HCT116 (cell line): Measurements from ENCODE around the gene KPNB1. TPM values are rescaled to one million over a fixed set of nuclear protein-coding genes. Genes with fewer than 3 reads are reported as not detected.

ENCODE experiments used
- ATAC-seq: fragments of 200-7000 bp; cut with Tn5 transposase; 2 replicates; pipeline ENCODE4 v1.9.1; 2020; ENCODE audit warnings: mild to moderate bottlenecking, moderate library complexity
- BruUV-seq: library from RNA; stranded (reverse); fragments of 400-500 nt; replicated peaks from 2 replicates; lab custom pipeline; 2021; lab: Mats Ljungman, UMichigan
- CTCF ChIA-PET: fragments of 300-600 bp; sonication (Branson Sonifier 250); formaldehyde crosslinking; loops from one replicate; lab custom pipeline; 2021; ENCODE audit warnings: antibody characterized with exemption; lab: Charles Lee
- POLR2A ChIA-PET: fragments of 300-600, 350-600 bp; sonication (Branson Sonifier 250); formaldehyde crosslinking; loops from one replicate; lab custom pipeline; 2021; ENCODE audit warnings: antibody characterized with exemption; lab: Charles Lee
- RAD21 ChIA-PET, 2 experiments: fragments of 300-600 bp; sonication (Branson Sonifier 250); formaldehyde crosslinking; loops; one replicate each; lab custom pipeline; 2023; ENCODE audit warnings: low total read pairs in 2 of 2; ENCODE audit not compliant: uncharacterized antibody in 2 of 2, unreplicated experiment in 2 of 2, low non-redundant PET in 1 of 2; lab: Charles Lee
- DNase-seq: peaks from one replicate; pipeline ENCODE4 v3.0.0-alpha.2; 2010; ENCODE audit warnings: low read depth, low spot score
- H2AFZ ChIP-seq: fragments of 200-600 bp; shearing (Covaris generic), sonication (generic); 2 replicates; pipeline ENCODE4 v1.6.1; 2017; ENCODE audit warnings: low read depth, mixed run types, mixed read lengths, antibody characterized with exemption, low read length; ENCODE audit not compliant: poor library complexity, severe bottlenecking
- H3K27ac ChIP-seq: 2 replicates; pipeline ENCODE4 v1.5.1; 2012; ENCODE audit warnings: low read depth, low read length
- H3K27me3 ChIP-seq: fragments of 200-600 bp; sonication (generic); 2 replicates; pipeline ENCODE4 v1.6.1; 2016; ENCODE audit warnings: mixed run types, low read length, mixed read lengths; ENCODE audit not compliant: insufficient read depth
- H3K36me3 ChIP-seq, 2 experiments: fragments of 200-500 bp in 1 of 2; fragments of 200-600 bp in 1 of 2; sonication (Bioruptor generic) in 1 of 2; sonication (generic) in 1 of 2; 2 replicates each; pipeline versions ENCODE4 v1.5.1 to v1.6.1; 2014 to 2016; ENCODE audit warnings: low read length in 2 of 2, inconsistent platforms in 1 of 2, mixed read lengths in 1 of 2, mixed run types in 1 of 2; ENCODE audit not compliant: insufficient read depth in 2 of 2, control insufficient read depth in 1 of 2
- H3K4me1 ChIP-seq, 2 experiments: fragments of 200-600 bp in 1 of 2; sonication (generic) in 1 of 2; 2 replicates each; pipeline versions ENCODE4 v1.5.1 to v1.6.1; 2012 to 2017; ENCODE audit warnings: low read length in 2 of 2, inconsistent platforms in 1 of 2, mild to moderate bottlenecking in 1 of 2, mixed read lengths in 1 of 2, mixed run types in 1 of 2, moderate library complexity in 1 of 2; ENCODE audit not compliant: insufficient read depth in 2 of 2, control insufficient read depth in 1 of 2
- H3K4me2 ChIP-seq: fragments of 200-600 bp; sonication (generic); 2 replicates; pipeline ENCODE4 v1.6.1; 2017; ENCODE audit warnings: mixed run types, low read length, mixed read lengths
- H3K4me3 ChIP-seq, 2 experiments: fragments of 200-600 bp in 1 of 2; sonication (generic) in 1 of 2; replicated peaks in 1 of 2; 2 replicates each; pipeline ENCODE4 v1.5.1; 2011 to 2016; ENCODE audit warnings: low read length in 2 of 2, control low read depth in 1 of 2, low read depth in 1 of 2, mild to moderate bottlenecking in 1 of 2, mixed read lengths in 1 of 2, mixed run types in 1 of 2
- H3K79me2 ChIP-seq: fragments of 200-600 bp; sonication (generic); 2 replicates; pipeline ENCODE4 v1.6.1; 2017; ENCODE audit warnings: mild to moderate bottlenecking, mixed run types, low read length, moderate library complexity, mixed read lengths; ENCODE audit not compliant: insufficient read depth
- H3K9ac ChIP-seq: fragments of 200-600 bp; sonication (generic); 2 replicates; pipeline ENCODE4 v1.6.1; 2016; ENCODE audit warnings: low read length, mixed read lengths
- H3K9me2 ChIP-seq: fragments of 200-600 bp; sonication (generic), shearing (Covaris generic); 2 replicates; pipeline ENCODE4 v1.6.1; 2017; ENCODE audit warnings: mixed run types, mild to moderate bottlenecking, moderate library complexity; ENCODE audit not compliant: insufficient read depth
- H3K9me3 ChIP-seq, 2 experiments: fragments of 200-500 bp in 1 of 2; fragments of 200-600 bp in 1 of 2; sonication (Bioruptor generic) in 1 of 2; sonication (generic) in 1 of 2; 2 replicates each; pipeline ENCODE4 v1.6.1; 2014 to 2017; ENCODE audit warnings: low read length in 2 of 2, mixed read lengths in 2 of 2, inconsistent platforms in 1 of 2, low read depth in 1 of 2, mild to moderate bottlenecking in 1 of 2, mixed run types in 1 of 2, moderate library complexity in 1 of 2; ENCODE audit not compliant: control insufficient read depth in 1 of 2, insufficient read depth in 1 of 2
- H4K20me1 ChIP-seq: fragments of 200-600 bp; sonication (generic), shearing (Covaris generic); 2 replicates; pipeline ENCODE4 v1.6.1; 2017; ENCODE audit warnings: mixed run types, mild to moderate bottlenecking, moderate library complexity; ENCODE audit not compliant: insufficient read depth
- ATF3 ChIP-seq: IDR thresholded peaks from 2 replicates; pipeline ENCODE4 v1.6.1; 2012
- CTCF ChIP-seq, 3 experiments: fragments of 200-600 bp in 1 of 3; sonication (generic) in 1 of 3; IDR thresholded peaks in 2 of 3; conservative IDR thresholded peaks in 1 of 3; 2 replicates each; pipeline ENCODE4 v1.5.1; 2012 to 2017; ENCODE audit warnings: low read depth in 2 of 3, low read length in 2 of 3, antibody characterized with exemption in 1 of 3, borderline replicate concordance in 1 of 3, control low read depth in 1 of 3, mild to moderate bottlenecking in 1 of 3, mixed read lengths in 1 of 3, mixed run types in 1 of 3, moderate library complexity in 1 of 3; ENCODE audit not compliant: insufficient read depth in 1 of 3
- ELF1 ChIP-seq: IDR thresholded peaks from 2 replicates; pipeline ENCODE4 v1.6.1; 2012; ENCODE audit warnings: low read depth, borderline replicate concordance
- FOSL1 ChIP-seq: IDR thresholded peaks from 2 replicates; pipeline ENCODE4 v1.6.1; 2012; ENCODE audit warnings: low read depth
- RAD21 ChIP-seq: IDR thresholded peaks from 2 replicates; pipeline ENCODE4 v1.6.1; 2012; ENCODE audit warnings: low read depth, mild to moderate bottlenecking
- REST ChIP-seq: IDR thresholded peaks from 2 replicates; pipeline ENCODE4 v1.6.1; 2012; ENCODE audit warnings: low read depth
- SP1 ChIP-seq: IDR thresholded peaks from 2 replicates; pipeline ENCODE4 v1.6.1; 2012; ENCODE audit warnings: low read depth
- intact Hi-C: fragments of 100-400 bp; cut with micrococcal nuclease; formaldehyde crosslinking; loops from 2 replicates; pipeline ENCODE4 v1.10.0; 2022
- total RNA-seq: library from RNA; stranded (reverse); gene quantifications from one replicate; pipeline ENCODE4 v1.2.1, GENCODE V29; 2021; ENCODE audit not compliant: unreplicated experiment

KPNB1 gene
- total RNA-seq, 1 experiment from 2014 or later = 526 TPM

- Histone ChIP-seq H3K36me3 (peaks cover 34 to 40% of the 10 kb centered on the region in 2 experiments), H3K4me1 (peaks cover 32 to 56% of the 10 kb centered on the region in 2 experiments), H3K9me2 (no peaks in the 10 kb centered on the region), H3K9me3 (no peaks in the 10 kb centered on the region), H3K9ac (no peak overlapping the region), H3K4me2 (no peak overlapping the region), H4K20me1 (no peaks in the 10 kb centered on the region), H3K4me3 (no peak overlapping the region), H2AFZ (no peak overlapping the region), H3K27me3 (no peaks in the 10 kb centered on the region), H3K79me2 (no peaks in the 10 kb centered on the region)
- intact Hi-C loops = loop anchor here (5.0 to 10.0 kb wide), 3 partner anchors 301 to 676 kb away; no protein-coding TSS in a partner anchor
- no TSS peak for BruUV-seq
- POLR2A ChIA-PET = interaction anchor here (1.4 kb wide), 1 partner anchor 32 kb away, joined by 7 read pairs; the partner anchor contains the start of gene KPNB1
- no peak for TF ChIP-seq FOSL1
- no peak for TF ChIP-seq ELF1
- TF ChIP-seq RAD21 = 0 out of 2 replicates have a peak, but pooled peaks have one; percentile 18
- TF ChIP-seq CTCF (IDR thresholded peaks at IDR 0.05 in 2 of 3, conservative IDR thresholded peaks at IDR 0.05 in 1 of 3; ENCODE audit: borderline replicate concordance in 1 of 3, insufficient read depth in 1 of 3, low read depth in 2 of 3, low read length in 2 of 3) = peak in 2 of 3 experiments; percentile 65; a peak in 4 of 6 replicates
- no peak for TF ChIP-seq ATF3
- peak; percentile 21; the same call in 1 of the 2 replicates for TF ChIP-seq SP1
- no peak for TF ChIP-seq REST
- TF ChIP-seq, all 23 proteins: peak for 3
- ChIA-PET RAD21 (no interaction called here), CTCF (interaction anchor here (0.9 to 1.6 kb wide), 7 partner anchors 10 to 678 kb away, joined by 3 to 6 read pairs (median 3); no protein-coding TSS in a partner anchor)
- ATAC-seq = peak; percentile 13; the same call in 1 of the 2 replicates
- peak; percentile 23 for DNase-seq
- H3K27ac ChIP-seq = no peak overlapping the region
Measured at GRCh38 chr17:47618410-47618809, 31.3 kb upstream of the KPNB1 start.
